ENCODE data around the gene APLP2.
A peak's percentile ranks its signal among the peaks of the same experiment; 100 is the strongest.

The APLP2 gene

DNA sequence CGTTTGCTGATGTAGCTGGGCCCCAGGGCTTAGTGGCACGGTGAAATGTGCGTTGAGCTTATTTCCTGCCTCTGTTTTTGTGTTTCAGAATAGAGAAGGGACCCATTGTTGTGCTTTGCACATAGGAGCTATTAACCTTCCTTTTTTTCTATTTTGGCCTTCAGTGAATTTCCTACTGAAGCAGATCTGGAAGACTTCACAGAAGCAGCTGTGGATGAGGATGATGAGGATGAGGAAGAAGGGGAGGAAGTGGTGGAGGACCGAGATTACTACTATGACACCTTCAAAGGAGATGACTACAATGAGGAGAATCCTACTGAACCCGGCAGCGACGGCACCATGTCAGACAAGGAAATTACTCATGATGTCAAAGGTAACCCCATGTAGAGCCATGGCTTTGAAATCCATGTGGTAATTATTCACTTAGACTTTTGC, 52.5 kb downstream of the APLP2 start:
- no peak for DNase-seq

- no peak for DNase-seq
These were observed 53.8 kb downstream of the APLP2 start for GRCh38 chr11:130123414-130124040.

GRCh38 chr11:130124096-130124495, 54.4 kb downstream of the APLP2 start:
- peak; percentile 13 for DNase-seq

DNA sequence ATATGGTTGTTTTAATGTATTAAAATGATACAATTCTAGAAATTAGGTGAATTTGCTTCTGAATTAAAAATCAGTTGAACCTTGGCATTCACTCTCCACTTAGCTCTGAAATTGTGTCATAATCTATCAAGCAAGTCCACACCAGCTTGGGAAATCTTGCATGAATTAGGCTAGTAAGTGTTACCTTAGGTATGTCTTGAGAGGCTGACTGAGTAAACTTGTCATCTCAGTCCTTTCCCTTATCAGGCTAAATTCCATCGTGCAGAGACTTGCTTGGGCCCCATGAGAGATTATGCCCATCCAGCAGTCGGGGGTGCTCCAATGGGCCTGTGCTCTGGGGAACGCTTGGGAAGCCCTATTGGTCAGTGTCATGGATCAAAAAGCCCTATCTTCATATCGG, 55.9 kb downstream of the APLP2 start:
- DNase-seq: no peak

DNA sequence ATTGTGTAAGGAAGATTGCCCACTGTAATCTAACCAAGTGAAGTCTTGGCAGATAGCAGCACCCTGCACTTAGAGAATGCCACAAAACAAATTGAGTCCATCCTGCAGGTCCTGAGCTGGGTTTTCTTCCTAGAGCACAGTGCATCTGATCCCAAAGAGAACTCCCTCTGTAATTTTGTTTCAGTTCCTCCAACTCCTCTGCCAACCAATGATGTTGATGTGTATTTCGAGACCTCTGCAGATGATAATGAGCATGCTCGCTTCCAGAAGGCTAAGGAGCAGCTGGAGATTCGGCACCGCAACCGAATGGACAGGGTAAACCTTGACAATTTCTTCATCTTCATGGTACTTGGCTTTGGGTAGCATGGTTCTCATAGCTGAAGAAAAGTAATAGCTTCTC, 56.8 kb downstream of the APLP2 start:
- DNase-seq: no peak

DNA sequence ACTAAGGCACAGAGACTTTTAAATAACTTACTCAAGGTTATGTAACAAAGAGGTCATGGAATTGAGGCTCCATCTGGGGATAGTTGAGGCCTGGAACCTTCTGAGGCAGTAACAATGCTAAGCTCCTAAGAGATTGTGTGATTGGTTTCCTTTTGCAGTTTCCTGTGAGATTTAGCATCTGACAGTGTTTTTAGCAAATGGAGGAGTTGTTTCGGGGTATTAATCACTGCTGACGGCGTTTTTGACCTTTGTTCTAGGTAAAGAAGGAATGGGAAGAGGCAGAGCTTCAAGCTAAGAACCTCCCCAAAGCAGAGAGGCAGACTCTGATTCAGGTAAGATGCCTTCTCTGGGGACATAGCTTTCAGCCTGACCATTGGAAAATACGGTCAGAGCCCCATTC, 57.8 kb downstream of the APLP2 start:
- no peak for DNase-seq

DNA sequence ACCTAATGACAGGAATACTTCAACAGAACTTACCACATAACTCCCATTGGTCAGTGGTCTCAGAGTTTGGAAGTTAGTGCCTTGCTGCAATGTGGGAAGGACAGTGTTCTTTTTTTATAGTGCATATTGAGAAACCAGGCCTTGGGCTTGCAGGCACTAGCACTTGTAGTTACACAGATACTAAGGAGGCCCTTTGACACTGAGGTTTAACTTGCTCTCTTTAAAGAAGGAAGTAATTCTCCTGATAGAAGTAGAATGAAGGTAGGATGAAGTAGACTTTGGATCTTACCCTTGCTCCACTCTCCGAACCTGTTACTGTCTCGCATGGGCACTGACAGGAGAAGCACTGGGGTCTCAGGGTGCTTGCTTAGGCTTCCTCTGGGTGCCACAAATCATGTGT, 58.9 kb downstream of the APLP2 start:
- DNase-seq: no peak

DNA sequence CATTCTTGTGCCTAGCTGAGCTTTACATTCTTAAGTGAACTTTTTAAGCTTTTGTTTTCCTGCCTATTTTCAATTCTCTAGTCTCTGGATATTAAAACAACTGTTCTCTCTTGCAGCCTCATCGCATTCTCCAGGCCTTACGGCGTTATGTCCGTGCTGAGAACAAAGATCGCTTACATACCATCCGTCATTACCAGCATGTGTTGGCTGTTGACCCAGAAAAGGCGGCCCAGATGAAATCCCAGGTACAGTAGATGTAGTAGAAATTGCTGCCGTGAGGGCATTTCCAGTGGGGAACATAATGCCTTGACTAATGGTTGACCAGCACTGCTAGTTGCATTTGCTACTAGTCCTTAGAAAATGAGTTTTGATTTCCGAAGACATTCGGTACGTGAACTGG, 60.2 kb downstream of the APLP2 start:
- no peak for DNase-seq

DNA sequence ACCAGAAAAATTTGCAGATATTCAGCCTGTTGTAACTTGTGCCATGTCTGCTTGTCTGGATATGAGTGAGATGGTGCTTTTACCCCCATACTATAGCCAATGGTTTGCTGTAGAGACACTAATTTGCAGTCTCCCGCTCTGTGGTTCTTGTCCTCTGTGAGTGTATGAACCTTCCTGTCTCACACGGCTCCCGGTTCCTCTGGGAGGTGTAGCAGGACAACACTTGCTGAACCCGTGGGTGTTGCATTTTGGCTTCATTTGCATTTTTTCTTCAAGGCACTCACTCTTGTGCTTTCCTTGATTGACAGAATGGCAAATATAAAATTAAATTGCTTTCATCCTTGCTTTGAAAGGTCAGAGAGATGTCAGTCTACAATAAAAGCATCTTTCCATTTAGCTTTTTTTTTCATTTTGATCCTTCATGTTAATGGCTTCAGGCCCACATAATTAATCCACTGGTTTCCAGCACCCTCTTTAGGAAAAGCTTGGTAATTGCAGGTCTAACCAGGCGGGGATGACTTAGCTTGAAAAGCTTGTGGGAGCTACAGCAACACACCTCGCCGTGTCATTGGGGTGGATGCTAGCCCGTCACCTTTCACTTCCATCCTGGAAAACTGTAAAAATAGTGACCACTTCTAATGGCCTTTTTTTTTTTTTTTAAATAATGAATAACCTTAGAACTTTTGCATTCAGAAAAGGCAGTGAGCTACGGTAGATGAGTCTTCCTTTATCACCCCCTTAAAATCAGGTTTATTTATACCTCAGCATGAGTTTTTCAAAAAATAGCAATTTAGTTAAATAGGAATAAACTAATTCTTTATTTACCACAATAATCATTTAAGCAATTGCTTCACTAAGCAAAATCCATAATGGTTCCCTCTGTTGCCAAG, 62.5 kb downstream of the APLP2 start:
- peak; percentile 77 for DNase-seq

GRCh38 chr11:130133716-130134115, 64.0 kb downstream of the APLP2 start:
- DNase-seq: no peak

DNA sequence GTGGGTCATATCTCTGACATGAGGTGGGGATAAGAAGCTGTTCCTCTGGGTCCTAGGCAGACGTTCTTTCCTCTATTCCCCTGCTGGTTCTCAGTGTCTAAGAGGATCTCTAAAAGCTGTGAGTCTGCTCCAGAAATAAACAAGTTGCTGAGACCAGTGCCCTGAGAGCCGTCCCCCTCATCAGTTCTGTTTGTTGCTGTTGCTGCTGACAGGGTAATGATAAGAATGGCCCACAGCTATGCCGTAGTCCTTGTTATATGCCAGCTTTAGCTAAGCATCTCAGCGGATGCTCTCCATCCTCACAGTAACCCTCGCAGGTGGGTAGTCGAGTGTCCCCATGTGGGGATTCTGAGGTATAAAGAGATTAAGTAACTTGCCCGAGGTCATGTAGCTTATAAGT, 66.4 kb downstream of the APLP2 start:
- DNase-seq: no peak

DNA sequence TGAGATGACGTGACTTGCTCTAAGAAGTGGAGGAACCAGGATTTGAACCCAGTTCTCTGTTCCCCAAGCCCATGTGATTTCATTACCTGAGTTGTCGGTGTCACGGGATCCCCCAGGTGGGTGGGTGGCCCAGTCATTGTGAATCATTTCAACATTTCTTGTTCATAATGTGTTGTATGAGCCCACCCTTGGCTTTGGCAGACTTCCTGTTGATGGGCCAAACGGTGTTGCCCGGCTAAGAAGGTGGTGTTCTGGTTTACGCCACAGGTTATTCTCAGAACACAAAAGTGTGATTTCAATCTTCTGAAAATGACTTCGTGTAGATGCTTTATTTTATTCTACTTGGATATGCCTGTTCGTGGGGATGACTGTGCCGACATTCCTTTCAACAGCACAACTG, 68.3 kb downstream of the APLP2 start:
- DNase-seq: no peak

DNA sequence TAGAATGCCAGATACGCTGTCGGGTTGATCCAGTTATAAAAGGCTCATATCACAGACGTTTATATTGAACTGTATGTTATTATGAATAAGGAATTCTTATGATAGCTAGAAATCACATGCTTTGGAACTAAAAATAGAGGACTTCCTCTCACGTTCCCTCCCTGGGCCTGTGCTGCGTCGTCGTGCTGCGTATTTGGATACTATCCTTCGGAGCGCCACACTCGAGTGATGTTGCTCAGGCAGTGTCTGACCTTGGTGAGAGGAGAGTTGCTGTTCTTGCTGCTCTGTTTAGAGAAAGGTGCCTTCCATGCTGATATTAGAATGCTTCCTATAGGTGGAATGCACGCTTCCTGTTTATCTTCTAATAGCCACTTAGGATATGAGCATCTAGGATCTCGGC, 69.7 kb downstream of the APLP2 start:
- no peak for DNase-seq

GRCh38 chr11:130141561-130142341, 72.1 kb downstream of the APLP2 start:
- no peak for DNase-seq

DNA sequence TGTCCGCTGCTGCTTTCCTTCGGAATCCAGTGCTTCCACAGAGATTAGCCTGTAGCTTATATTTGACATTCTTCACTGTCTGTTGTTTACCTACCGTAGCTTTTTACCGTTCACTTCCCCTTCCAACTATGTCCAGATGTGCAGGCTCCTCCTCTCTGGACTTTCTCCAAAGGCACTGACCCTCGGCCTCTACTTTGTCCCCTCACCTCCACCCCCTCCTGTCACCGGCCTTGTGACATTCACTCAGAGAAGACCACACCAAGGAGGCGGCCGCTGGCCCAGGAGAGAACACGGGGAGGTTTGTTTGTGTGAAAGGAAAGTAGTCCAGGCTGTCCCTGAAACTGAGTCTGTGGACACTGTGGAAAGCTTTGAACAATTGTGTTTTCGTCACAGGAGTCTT, 74.4 kb downstream of the APLP2 start:
- DNase-seq: no peak

- no peak for DNase-seq
These were observed 75.2 kb downstream of the APLP2 start for GRCh38 chr11:130144861-130145281.

DNA sequence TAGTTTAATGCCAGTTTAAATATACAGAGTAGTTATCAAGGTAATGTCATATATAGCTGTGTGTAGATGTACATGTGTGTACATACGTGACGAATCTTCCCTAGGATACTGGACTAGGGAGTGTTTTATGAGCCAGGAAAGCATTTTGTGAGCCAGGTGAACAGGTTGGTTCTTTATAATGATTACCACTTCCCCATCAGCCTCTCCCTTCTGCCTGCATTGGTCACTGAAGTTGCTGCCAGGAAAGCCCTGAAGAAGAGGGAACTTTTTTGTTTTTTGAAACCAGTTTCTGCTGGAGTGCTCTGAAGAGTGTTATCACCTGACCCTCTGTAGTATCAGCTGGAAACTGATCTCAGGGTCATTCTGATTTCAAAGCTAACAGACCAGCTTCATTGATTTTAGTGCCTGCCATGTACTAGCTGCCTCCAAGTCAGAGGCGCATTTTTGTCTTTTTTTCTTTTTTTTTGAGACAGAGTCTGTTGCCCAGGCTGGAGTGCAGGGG, 75.7 kb downstream of the APLP2 start:
- DNase-seq: no peak

DNA sequence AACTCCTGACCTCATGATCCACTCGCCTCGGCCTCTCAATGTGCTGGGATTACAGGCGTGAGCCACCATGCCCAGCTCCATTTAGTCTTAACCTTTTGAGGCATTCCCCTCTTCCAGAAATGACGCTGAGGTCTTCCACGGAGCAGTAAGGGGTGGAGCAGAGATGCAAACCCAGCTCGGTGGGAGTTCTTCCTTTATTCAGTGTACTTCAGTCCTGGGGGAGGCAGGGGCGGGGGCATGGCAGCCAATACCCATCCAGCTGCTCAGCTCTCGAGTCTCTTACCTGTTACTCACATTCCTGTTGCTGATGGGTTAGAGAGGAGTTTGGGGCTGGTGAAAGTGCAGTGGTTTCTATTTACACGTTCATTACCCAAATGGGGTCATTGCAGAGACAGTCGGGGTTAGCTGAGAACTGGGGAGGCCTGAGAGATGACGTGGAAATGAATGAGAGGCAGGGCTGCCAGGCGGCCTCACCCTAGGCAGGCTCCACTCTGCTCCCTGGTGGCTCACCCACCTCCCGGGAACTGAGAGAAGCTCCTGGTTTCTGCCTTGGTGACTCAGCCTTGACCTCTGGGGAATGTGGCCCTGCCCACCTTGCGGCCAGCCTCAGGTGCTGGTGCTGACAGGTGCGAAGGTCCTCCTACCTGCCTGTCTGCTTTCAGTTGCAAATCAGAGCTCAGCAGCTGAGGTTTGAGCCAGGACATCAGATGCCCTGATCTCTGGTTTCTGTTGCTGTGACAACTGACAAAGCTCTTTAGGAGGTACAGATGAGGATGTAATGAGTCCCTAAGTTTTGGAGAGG, 76.5 kb downstream of the APLP2 start:
- no peak for DNase-seq

DNA sequence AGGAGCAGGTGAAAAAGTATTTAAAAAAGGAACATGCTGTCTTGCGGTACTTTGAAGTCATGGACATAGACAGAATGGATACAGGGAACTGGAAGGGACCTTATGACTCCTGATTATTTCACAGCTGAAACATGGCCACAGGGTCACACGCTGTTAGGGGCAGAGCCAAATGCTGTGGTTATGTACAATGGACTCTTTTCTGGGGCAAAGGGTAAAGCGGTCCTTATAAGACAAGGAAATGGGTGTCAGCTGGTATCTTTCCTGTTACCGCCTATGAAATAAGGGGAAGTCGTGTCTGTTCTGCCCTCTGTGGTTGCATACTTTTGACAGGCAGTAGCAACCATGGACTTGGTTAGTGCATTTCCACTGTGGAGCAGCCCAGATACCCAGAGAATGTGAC, 77.1 kb downstream of the APLP2 start:
- DNase-seq: peak; percentile 41

DNA sequence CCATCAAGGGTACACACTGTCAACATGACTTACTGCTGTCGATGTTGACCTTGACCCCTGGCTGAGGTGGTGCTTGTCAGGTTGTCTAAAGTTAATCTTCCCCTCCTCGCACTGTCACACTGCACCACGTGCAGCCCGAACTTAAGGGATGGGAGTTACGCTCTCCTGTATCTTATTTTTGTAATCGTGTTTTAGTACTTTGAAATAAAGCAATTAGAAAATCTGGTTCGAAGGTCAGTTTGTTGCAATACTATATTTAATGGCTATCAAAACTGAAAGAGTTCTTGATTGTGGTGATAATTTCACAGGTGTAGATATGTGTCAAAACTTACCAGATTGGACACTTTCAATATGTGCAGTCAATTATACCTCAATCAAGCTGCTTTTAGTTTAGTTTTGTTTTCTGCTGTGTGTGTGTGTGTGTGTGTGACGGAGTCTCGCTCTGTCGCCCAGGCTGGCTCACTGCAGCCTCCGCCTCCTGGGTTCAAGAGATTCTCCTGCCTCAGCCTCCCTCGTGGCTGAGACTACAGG, 79.2 kb downstream of the APLP2 start:
- no peak for DNase-seq

DNA sequence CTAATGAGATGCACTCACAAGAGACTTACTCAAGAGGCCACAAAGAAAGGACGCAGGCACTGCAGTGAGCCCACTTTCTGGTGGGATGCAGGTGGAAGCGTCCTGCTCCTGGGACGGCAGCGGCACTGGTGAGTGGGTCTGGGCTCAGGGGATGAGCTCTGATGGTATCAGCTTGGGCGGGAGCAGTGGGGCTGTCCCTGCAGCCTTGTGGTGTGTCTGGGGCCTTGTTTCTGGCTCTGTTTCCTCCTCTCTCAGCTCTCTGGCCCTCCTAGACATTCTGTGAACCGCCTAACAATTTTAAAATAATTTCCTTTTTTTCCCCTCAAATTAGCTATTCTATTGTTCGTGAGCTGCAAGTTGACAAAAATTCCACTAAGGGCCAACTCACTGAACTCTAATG, 81.1 kb downstream of the APLP2 start:
- DNase-seq: no peak

GRCh38 chr11:130151196-130151595, 81.5 kb downstream of the APLP2 start:
- no peak for DNase-seq
